Sigmoid colon (tissue), 7 donors: ENCODE measurements around the gene SNAI3. TPM values are rescaled to one million over a fixed set of nuclear protein-coding genes. Genes with fewer than 3 reads are reported as not detected.

Experiments
- DNase-seq: peaks from one replicate; pipeline ENCODE4 v3.0.0-alpha.2; 2019
- H3K27ac ChIP-seq, 4 donors: fragments of 200-600 bp; sonication (generic); one replicate each; pipeline ENCODE4 v1.5.1; 2016 to 2019; ENCODE audit warnings: mild to moderate bottlenecking in 1 of 4
- H3K27me3 ChIP-seq, 3 donors: fragments of 200-600 bp; sonication (generic); one replicate each; pipeline ENCODE4 v1.5.1; 2019; ENCODE audit warnings: mild to moderate bottlenecking in 1 of 3
- H3K36me3 ChIP-seq, 4 donors: fragments of 200-600 bp; sonication (generic); one replicate each; pipeline ENCODE4 v1.5.1; 2016 to 2019
- H3K4me1 ChIP-seq, 4 donors: fragments of 200-600 bp; sonication (generic); one replicate each; pipeline ENCODE4 v1.5.1; 2017 to 2019
- H3K4me3 ChIP-seq, 4 donors: fragments of 200-600 bp; sonication (generic); one replicate each; pipeline ENCODE4 v1.5.1; 2017 to 2019; ENCODE audit warnings: mild to moderate bottlenecking in 2 of 4, moderate library complexity in 1 of 4
- H3K9me3 ChIP-seq, 4 donors: fragments of 200-600 bp in 3 of 4; sonication (generic) in 3 of 4; one replicate each; pipeline versions ENCODE4 v1.5.1 to v1.6.1; 2013 to 2019
- CTCF ChIP-seq, 4 experiments: fragments of 450-650 bp in 3 of 4; fragments of 200-600 bp in 1 of 4; IDR thresholded peaks; one replicate each; pipeline ENCODE4 v1.5.1; 2016 to 2019; ENCODE audit warnings: antibody characterized with exemption in 4 of 4, mild to moderate bottlenecking in 3 of 4, moderate library complexity in 2 of 4
- EP300 ChIP-seq, 4 donors: sonication (generic); formaldehyde crosslinking; IDR thresholded peaks; one replicate each; pipeline ENCODE4 v1.6.1; 2017; ENCODE audit warnings: antibody characterized with exemption in 4 of 4
- POLR2A ChIP-seq, 2 donors: fragments of 450-650 bp; IDR thresholded peaks; one replicate each; pipeline ENCODE4 v1.6.1; 2016; ENCODE audit warnings: antibody characterized with exemption in 2 of 2, mild to moderate bottlenecking in 2 of 2, moderate library complexity in 2 of 2
- POLR2AphosphoS5 ChIP-seq, 4 donors: sonication (generic); formaldehyde crosslinking; IDR thresholded peaks; one replicate each; pipeline ENCODE4 v1.6.1; 2017; ENCODE audit warnings: antibody characterized with exemption in 4 of 4
- WGBS, 2 donors: extraction: QIAGEN DNeasy Blood & Tissue Kit; methylation state at CpG; one replicate each; pipeline ENCODE4 v1.1.7; 2013; 5-methylcytosine and 5-hydroxymethylcytosine counted together
- intact Hi-C: fragments of 100-400 bp; cut with DNase I; formaldehyde crosslinking; loops from one replicate; pipeline ENCODE4 v1.15.1; 2023
- polyA plus RNA-seq, 3 donors: library from polyadenylated mRNA; stranded (reverse); fragments of 200-250 nt; gene quantifications; one replicate each; pipeline ENCODE4 v1.2.3, GENCODE V29; 2013
- total RNA-seq, 4 donors: library from RNA; depleted of rRNA; stranded (reverse); fragments of >200 nt; gene quantifications; one replicate each; pipeline ENCODE4 v1.1.0, GENCODE V29; 2016
- donor health status: healthy with polysubstance abuse.
- donor health status: Bipolar disorder and iron deficiency.
- donor health status: healthy.

Gene SNAI3
- total and polyA plus RNA-seq, 7 donors: 0.46 to 3.0 (median 0.71) TPM; not detected in 2

DNA sequence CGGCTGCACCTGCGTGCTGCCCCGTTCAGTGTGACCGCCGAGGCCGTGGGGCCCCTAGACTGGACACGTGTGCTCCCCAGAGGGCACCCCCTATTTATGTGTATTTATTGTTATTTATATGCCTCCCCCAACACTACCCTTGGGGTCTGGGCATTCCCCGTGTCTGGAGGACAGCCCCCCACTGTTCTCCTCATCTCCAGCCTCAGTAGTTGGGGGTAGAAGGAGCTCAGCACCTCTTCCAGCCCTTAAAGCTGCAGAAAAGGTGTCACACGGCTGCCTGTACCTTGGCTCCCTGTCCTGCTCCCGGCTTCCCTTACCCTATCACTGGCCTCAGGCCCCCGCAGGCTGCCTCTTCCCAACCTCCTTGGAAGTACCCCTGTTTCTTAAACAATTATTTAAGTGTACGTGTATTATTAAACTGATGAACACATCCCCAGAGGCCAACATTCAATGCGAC is 46.2 kb downstream of the SNAI3 start:
- Histone ChIP-seq H3K36me3 (no peaks in the 10 kb centered on the region), H3K27me3 (peaks cover 28 to 58% (median 46%) of the 10 kb centered on the region in 3 donors), H3K4me1 (peaks cover 0 to 5% (median 1%) of the 10 kb centered on the region in 4 donors), H3K4me3 (no peak overlapping the region), H3K27ac (no peak overlapping the region), H3K9me3 (no peaks in the 10 kb centered on the region)
- no peak for DNase-seq
- 21 to 40% methylated on average over 13 of the region's 13 CpGs for WGBS, 2 donors
- TF ChIP-seq CTCF (IDR thresholded peaks at IDR 0.05) (no peak), POLR2A (IDR thresholded peaks at IDR 0.05) (no peak), POLR2AphosphoS5 (IDR thresholded peaks at IDR 0.05) (no peak), EP300 (IDR thresholded peaks at IDR 0.05) (no peak)
- intact Hi-C loops: no loop called here

- DNase-seq: no peak
- intact Hi-C loops: no loop called here
- no peak overlapping the region for H3K4me3 ChIP-seq
- H3K36me3 ChIP-seq: no peaks in the 10 kb centered on the region
- no peak overlapping the region for H3K27ac ChIP-seq
- TF ChIP-seq POLR2AphosphoS5 (IDR thresholded peaks at IDR 0.05): no peak
- TF ChIP-seq CTCF (IDR thresholded peaks at IDR 0.05): no peak
- no peak for TF ChIP-seq EP300 (IDR thresholded peaks at IDR 0.05)
- no peak for TF ChIP-seq POLR2A (IDR thresholded peaks at IDR 0.05)
- 13 to 26% methylated on average over 45 of the region's 45 CpGs for WGBS, 2 donors
- H3K4me1 ChIP-seq: peaks cover 0 to 11% (median 7%) of the 10 kb centered on the region in 4 donors
- peaks cover 28 to 63% (median 50%) of the 10 kb centered on the region in 3 donors for H3K27me3 ChIP-seq
- no peaks in the 10 kb centered on the region for H3K9me3 ChIP-seq
These were observed 46.9 kb downstream of the SNAI3 start for GRCh38 chr16:88639231-88640038.

GRCh38 chr16:88638323-88639230 is 47.7 kb downstream of the SNAI3 start, which contains the start of gene IL17C:
TSS of gene IL17C (plus strand) at chr16:88638572. CDS start at chr16:88638642, 70 bp downstream.
- H3K4me1 ChIP-seq: peaks cover 0 to 19% (median 16%) of the 10 kb centered on the region in 4 donors
- 14 to 32% methylated on average over 27 of the region's 27 CpGs for WGBS, 2 donors
- H3K27me3 ChIP-seq: peaks cover 28 to 72% (median 57%) of the 10 kb centered on the region in 3 donors
- no peak within 1 kb of the TSS for H3K4me3 ChIP-seq
- DNase-seq: no peak
- intact Hi-C loops: no loop called here
- TF ChIP-seq EP300 (IDR thresholded peaks at IDR 0.05) (no peak), POLR2A (IDR thresholded peaks at IDR 0.05) (no peak), POLR2AphosphoS5 (IDR thresholded peaks at IDR 0.05) (no peak), CTCF (IDR thresholded peaks at IDR 0.05) (no peak)
- no peaks in the 10 kb centered on the region for H3K36me3 ChIP-seq
- no peak within 1 kb of the TSS for H3K27ac ChIP-seq
- no peaks in the 10 kb centered on the region for H3K9me3 ChIP-seq

- peaks cover 28 to 77% (median 61%) of the 10 kb centered on the region in 3 donors for H3K27me3 ChIP-seq
- 74 to 75% methylated on average over 23 of the region's 23 CpGs for WGBS, 2 donors
- H3K4me1 ChIP-seq: peaks cover 0 to 19% (median 17%) of the 10 kb centered on the region in 4 donors
- peaks cover 6 to 14% (median 8%) of the 10 kb centered on the region in 4 donors for H3K36me3 ChIP-seq
- no peak overlapping the region for H3K27ac ChIP-seq
- H3K9me3 ChIP-seq: no peaks in the 10 kb centered on the region
- H3K4me3 ChIP-seq: no peak overlapping the region
- TF ChIP-seq POLR2A (IDR thresholded peaks at IDR 0.05) (no peak), POLR2AphosphoS5 (IDR thresholded peaks at IDR 0.05) (no peak), EP300 (IDR thresholded peaks at IDR 0.05) (no peak), CTCF (IDR thresholded peaks at IDR 0.05) (no peak)
- intact Hi-C loops: no loop called here
- DNase-seq: no peak
These were observed 49.6 kb downstream of the SNAI3 start for GRCh38 chr16:88636488-88637265.
